HepG2 (cell line): Measurements from ENCODE around the gene PSMD1. TPM values are rescaled to one million over a fixed set of nuclear protein-coding genes. Genes with fewer than 3 reads are reported as not detected.
A peak's percentile ranks its signal among the peaks of the same experiment; 100 is the strongest.

Experiments used
- ATAC-seq: fragments of 200-7000 bp; cut with Tn5 transposase; 3 replicates; pipeline ENCODE4 v1.9.1; 2020; ENCODE audit warnings: mild to moderate bottlenecking, moderate library complexity
- BruUV-seq: library from RNA; stranded (reverse); fragments of 400-500 nt; replicated peaks from 2 replicates; lab custom pipeline; 2021; lab: Mats Ljungman, UMichigan
- CTCF ChIA-PET: fragments of 300-600 bp; formaldehyde crosslinking; extraction: SDS; loops from one replicate; lab custom pipeline; 2021; ENCODE audit warnings: low total read pairs, inconsistent platforms, low intra/inter-chr PET ratio; lab: Yijun Ruan, JAX
- POLR2A ChIA-PET: fragments of 350-600 bp; sonication (Branson Sonifier 250); formaldehyde crosslinking; loops from one replicate; lab custom pipeline; 2020; ENCODE audit warnings: antibody characterized with exemption, inconsistent platforms; lab: Yijun Ruan, JAX
- DNase-seq: peaks from one replicate; pipeline ENCODE4 v3.0.0-alpha.2; 2015; ENCODE audit warnings: low spot score
- FAIRE-seq: peaks from 3 replicates; lab custom pipeline; 2011; peaks lifted over from hg19 to GRCh38; lab: Jason Lieb, UNC
- H2AFZ ChIP-seq: one replicate; pipeline ENCODE4 v1.6.1; 2011; ENCODE audit warnings: low read length, inconsistent platforms
- H3K27ac ChIP-seq: fragments of 300-600 bp; 3 replicates; pipeline ENCODE4 v1.8.0; 2011; ENCODE audit warnings: mixed run types, mild to moderate bottlenecking, mixed read lengths, low read length, inconsistent platforms; ENCODE audit not compliant: insufficient read depth; ENCODE audit errors: extremely low read length
- H3K27me3 ChIP-seq, 2 experiments: fragments of 200-600 bp in 1 of 2; 2 replicates in 1 of 2; 3 replicates in 1 of 2; pipeline versions ENCODE4 v1.6.0 to v1.8.0; 2011; ENCODE audit warnings: low read length in 2 of 2, mild to moderate bottlenecking in 2 of 2, moderate library complexity in 2 of 2, inconsistent platforms in 1 of 2; ENCODE audit not compliant: insufficient read depth in 2 of 2, control insufficient read depth in 1 of 2
- H3K36me3 ChIP-seq, 2 experiments: fragments of 200-600 bp in 1 of 2; replicated peaks in 1 of 2; 2 replicates in 1 of 2; 3 replicates in 1 of 2; pipeline versions ENCODE4 v1.5.1 to v1.8.0; 2011; ENCODE audit warnings: low read length in 2 of 2, inconsistent platforms in 1 of 2; ENCODE audit not compliant: insufficient read depth in 2 of 2, control insufficient read depth in 1 of 2
- H3K4me1 ChIP-seq: 2 replicates; pipeline ENCODE4 v1.5.1; 2012; ENCODE audit warnings: low read length, inconsistent platforms; ENCODE audit not compliant: insufficient read depth
- H3K4me2 ChIP-seq: 2 replicates; pipeline ENCODE4 v1.6.0; 2011; ENCODE audit warnings: low read depth, low read length, inconsistent platforms
- H3K4me3 ChIP-seq, 3 experiments: fragments of 200-600 bp in 1 of 3; sonication (generic), shearing (Covaris generic) in 1 of 3; replicated peaks in 1 of 3; 2 replicates each; pipeline ENCODE4 v1.5.1; 2011 to 2016; ENCODE audit warnings: low read length in 3 of 3, inconsistent platforms in 2 of 3, low read depth in 2 of 3, mild to moderate bottlenecking in 2 of 3, control low read depth in 1 of 3, mixed read lengths in 1 of 3; ENCODE audit not compliant: insufficient read depth in 1 of 3
- H3K79me2 ChIP-seq: one replicate; pipeline ENCODE4 v1.6.1; 2011; ENCODE audit warnings: low read length, inconsistent platforms; ENCODE audit not compliant: insufficient read depth
- H3K9ac ChIP-seq: 2 replicates; pipeline ENCODE4 v1.6.0; 2011; ENCODE audit warnings: mild to moderate bottlenecking, low read depth, low read length, inconsistent platforms; ENCODE audit not compliant: insufficient read depth
- H3K9me3 ChIP-seq: 2 replicates; pipeline ENCODE4 v1.5.1; 2012; ENCODE audit warnings: mild to moderate bottlenecking, low read length
- H4K20me1 ChIP-seq: 2 replicates; pipeline ENCODE4 v1.6.0; 2011; ENCODE audit warnings: inconsistent platforms, mild to moderate bottlenecking, low read length, moderate library complexity; ENCODE audit not compliant: insufficient read depth
- CEBPB ChIP-seq: IDR thresholded peaks from 2 replicates; pipeline ENCODE4 v1.6.1; 2011; ENCODE audit warnings: low read depth, low read length, improper control_type of control experiment, borderline replicate concordance
- SNAPC5 ChIP-seq: sonication (generic); formaldehyde crosslinking; IDR thresholded peaks from 2 replicates; pipeline ENCODE4 v1.8.1; 2023; ENCODE audit warnings: mild to moderate bottlenecking, missing genetic modification reagents, borderline replicate concordance
- ZBTB38 ChIP-seq: sonication (generic); formaldehyde crosslinking; IDR thresholded peaks from 2 replicates; pipeline ENCODE4 v1.5.1; 2020; ENCODE audit warnings: mild to moderate bottlenecking, missing genetic modification reagents
- ZNF768 ChIP-seq: sonication (generic); formaldehyde crosslinking; IDR thresholded peaks from 2 replicates; pipeline ENCODE4 v1.4.0; 2020; ENCODE audit warnings: missing genetic modification reagents
- WGBS: methylation state at CpG from one replicate; pipeline ENCODE4 v1.1.6; 2017; ENCODE audit warnings: low lambda C conversion rate; 5-methylcytosine and 5-hydroxymethylcytosine counted together
- in situ Hi-C: cut with HindIII; loops from 2 replicates; pipeline ENCODE4 v1.10.0; 2017; ENCODE audit warnings: low pct_unique_long_range_greater_than_20kb; ENCODE audit not compliant: extremely low pct_ligation_motif_present
- intact Hi-C: fragments of 100-400 bp; cut with micrococcal nuclease; formaldehyde crosslinking; loops from one replicate; pipeline ENCODE4 v1.10.0; 2022; ENCODE audit not compliant: unreplicated experiment
- polyA plus RNA-seq, 8 experiments: library from polyadenylated mRNA; depleted of rRNA in 3 of 8; stranded (reverse) in 7 of 8; unstranded in 1 of 8; fragments of >200 nt; fragmentation: Illumina TruSeq in 4 of 8; extraction: Trizol in 4 of 8; gene quantifications; 2 replicates each; pipeline versions ENCODE4 v1.2.1 to v1.2.3, GENCODE V29; 2011 to 2016; ENCODE audit warnings: low read depth in 4 of 8, missing spikeins in 1 of 8, mixed read lengths in 1 of 8; ENCODE audit not compliant: insufficient read depth in 1 of 8
- total RNA-seq, 5 experiments: library from RNA; depleted of rRNA; stranded (reverse); fragments of >200 nt; fragmentation: Illumina TruSeq; extraction: Trizol; gene quantifications; 2 replicates each; pipeline ENCODE4 v1.2.3, GENCODE V29; 2016; ENCODE audit warnings: low read depth in 1 of 5

PSMD1 gene
- total and polyA plus RNA-seq, 2 of the 13 experiments (the other 11 are each of a cell fraction or from before 2014, with no cell fraction given), result 136 to 191 TPM

GRCh38 chr2:231188506-231189170 is 132.0 kb downstream of the PSMD1 start:
- no peaks in the 10 kb centered on the region for H4K20me1 ChIP-seq
- H3K27me3 ChIP-seq, result peaks cover 0 to 1% of the 10 kb centered on the region in 2 experiments; a peak in 2 of 5 replicates
- H3K79me2 ChIP-seq, result no peaks in the 10 kb centered on the region
- intact Hi-C loops (no loop called here), in situ Hi-C loops (no loop called here)
- ATAC-seq (no peak), DNase-seq (no peak), FAIRE-seq (no peak)
- no peak overlapping the region for H3K4me2 ChIP-seq
- CTCF ChIA-PET, result no interaction called here
- H3K36me3 ChIP-seq, result no peaks in the 10 kb centered on the region
- 51% methylated on average over 6 of the region's 6 CpGs for WGBS
- H3K27ac ChIP-seq, result no peak overlapping the region
- H3K9me3 ChIP-seq, result no peaks in the 10 kb centered on the region
- H3K9ac ChIP-seq, result no peak overlapping the region; the same call in 1 of the 2 replicates
- H3K4me1 ChIP-seq, result peaks cover 73% of the 10 kb centered on the region
- POLR2A ChIA-PET, result interaction anchor here (1.3 to 1.9 kb wide), 4 partner anchors 10 to 276 kb away, joined by 3 to 8 read pairs (median 6); partner anchors contain the start of genes ARMC9 and NCL
- H3K4me3 ChIP-seq, result no peak overlapping the region
- no TSS peak for BruUV-seq
- no peak overlapping the region for H2AFZ ChIP-seq
- TF ChIP-seq CEBPB, result no peak
- 0 out of 2 replicates have a peak, but pooled peaks have one; percentile 2 for TF ChIP-seq ZNF768 (CRISPR knock-in tag)

GRCh38 chr2:231189171-231189530 is 132.5 kb downstream of the PSMD1 start:
- Histone ChIP-seq H2AFZ (no peak overlapping the region), H3K27me3 (peaks cover 0 to 1% of the 10 kb centered on the region in 2 experiments; a peak in 2 of 5 replicates), H3K79me2 (no peaks in the 10 kb centered on the region), H4K20me1 (no peaks in the 10 kb centered on the region), H3K27ac (no peak overlapping the region), H3K36me3 (no peaks in the 10 kb centered on the region), H3K4me1 (peaks cover 72% of the 10 kb centered on the region), H3K4me3 (peak overlapping the region in 1 of 3 experiments; percentile 72; a peak in 1 of 6 replicates), H3K9ac (no peak overlapping the region), H3K4me2 (peak overlapping the region; percentile 92; the same call in 1 of the 2 replicates)
- no peak for ATAC-seq
- FAIRE-seq, result no peak
- POLR2A ChIA-PET, result interaction anchor here (1.0 to 1.6 kb wide), 2 partner anchors 9 to 275 kb away, joined by 3 to 7 read pairs; partner anchors contain the start of gene NCL
- intact Hi-C loops (no loop called here), in situ Hi-C loops (no loop called here)
- DNase-seq, result no peak
- peak; percentile 12; the same call in 1 of the 2 replicates for TF ChIP-seq ZBTB38 (CRISPR knock-in tag)
- no peak for TF ChIP-seq SNAPC5 (CRISPR knock-in tag)
- TF ChIP-seq, all 625 proteins: peak for 1
- no peaks in the 10 kb centered on the region for H3K9me3 ChIP-seq
- no TSS peak for BruUV-seq
- WGBS, result 74% methylated on average over 8 of the region's 8 CpGs
- CTCF ChIA-PET, result no interaction called here
